ENCODE results near the gene SYNGAP1. TPM values are rescaled to one million over a fixed set of nuclear protein-coding genes. Genes with fewer than 3 reads are reported as not detected.

SYNGAP1 gene
- total and polyA plus RNA-seq, 9 of the 15 experiments (the other 6 are each of a cell fraction or from before 2014, with no cell fraction given): 0.01 to 22.8 (median 3.2) TPM

DNA sequence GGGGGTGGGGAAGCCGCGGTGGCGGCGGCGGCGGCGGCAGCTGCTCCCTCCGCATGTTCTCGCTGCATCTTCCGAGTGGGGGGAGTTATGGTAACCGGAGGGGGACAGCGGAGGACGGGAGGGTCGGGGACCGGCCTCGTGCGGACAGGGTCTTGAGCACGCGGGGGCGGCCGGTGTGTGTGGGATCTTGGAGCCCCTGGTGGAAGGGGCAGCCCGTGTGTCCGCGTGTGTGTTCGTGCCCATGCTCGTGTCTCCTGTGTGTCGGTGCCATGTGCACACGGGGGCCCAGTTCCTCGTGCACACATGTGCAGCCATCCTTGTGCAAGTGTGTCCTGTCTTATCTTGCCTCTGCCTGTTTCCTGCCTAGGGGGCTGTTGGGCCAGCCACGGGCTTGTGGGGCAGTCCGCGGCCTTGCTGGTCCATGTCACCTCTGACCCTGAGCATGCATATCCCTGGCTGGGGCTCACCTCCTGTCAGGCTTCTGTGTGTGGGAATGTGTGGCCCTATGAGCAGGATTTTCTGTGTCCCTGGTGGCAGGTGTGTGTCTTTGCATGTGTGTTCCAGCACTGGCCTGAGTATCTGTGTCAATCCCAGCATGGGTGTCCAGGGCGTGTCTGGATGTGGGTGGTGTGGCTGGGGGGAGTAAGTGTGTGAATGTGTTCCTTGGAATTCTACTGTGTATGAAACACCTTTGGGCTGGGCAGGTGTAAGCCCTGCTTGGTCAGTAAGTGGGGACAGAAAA, 8.5 kb downstream of the SYNGAP1 start (continued):
- no peak for TF ChIP-seq ARID2 (IDR thresholded peaks at IDR 0.05)
- no peak for TF ChIP-seq SP2 (IDR thresholded peaks at IDR 0.05; ENCODE audit: extremely low read depth, low read depth, low read length, poor library complexity, severe bottlenecking)
- peak; percentile 38 to 59 for TF ChIP-seq NRF1 (conservative IDR thresholded peaks at IDR 0.05 in 1 of 2, IDR thresholded peaks at IDR 0.05 in 1 of 2)
- TF ChIP-seq ZNF143 (CRISPR knock-in tag; IDR thresholded peaks at IDR 0.05): peak; percentile 62; the same call in 1 of the 2 replicates
- peak; percentile 39; the same call in 1 of the 2 replicates for TF ChIP-seq EP300 (IDR thresholded peaks at IDR 0.05; ENCODE audit: low read length)
- TF ChIP-seq CHCHD3 (CRISPR knock-in tag; IDR thresholded peaks at IDR 0.05): peak; percentile 4; the same call in 1 of the 2 replicates
- no peak for TF ChIP-seq ID3 (CRISPR knock-in tag; IDR thresholded peaks at IDR 0.05)
- peak; percentile 81 for TF ChIP-seq ID3 (tag; IDR thresholded peaks at IDR 0.05)
- peak; percentile 40; the same call in 1 of the 2 replicates for TF ChIP-seq SUPT5H (IDR thresholded peaks at IDR 0.05)
- TF ChIP-seq EP400 (IDR thresholded peaks at IDR 0.05): peak; percentile 94
- no peak for TF ChIP-seq GTF2F1 (IDR thresholded peaks at IDR 0.05; ENCODE audit: low read depth, low read length)
- TF ChIP-seq THRAP3 (IDR thresholded peaks at IDR 0.05; ENCODE audit: borderline replicate concordance): peak; percentile 69; the same call in 1 of the 2 replicates
- TF ChIP-seq NFE2L1 (tag; IDR thresholded peaks at IDR 0.05; ENCODE audit: borderline replicate concordance, low read depth): no peak
- no peak for TF ChIP-seq ZNF644 (tag; IDR thresholded peaks at IDR 0.05; ENCODE audit: low read depth)
- no peak for TF ChIP-seq TCF7L2 (IDR thresholded peaks at IDR 0.05; ENCODE audit: low read depth, low read length)
